ENCODE data around the gene SLC49A3. TPM values are rescaled to one million over a fixed set of nuclear protein-coding genes. Genes with fewer than 3 reads are reported as not detected.

The SLC49A3 gene
- total RNA-seq, 2 experiments from 2014 or later: 0.22 to 0.91 TPM

GRCh38 chr4:650461-650860 lies 38.5 kb downstream of the SLC49A3 start:
- Histone ChIP-seq H3K4me3 (ENCODE audit: low read length) (no peak overlapping the region), H3K4me1 (ENCODE audit: insufficient read depth, low read length) (no peaks in the 10 kb centered on the region), H3K27ac (ENCODE audit: low read depth in 1 of 2, low read length in 2 of 2) (no peak overlapping the region), H3K27me3 (ENCODE audit: control insufficient read depth in 1 of 2, insufficient read depth in 2 of 2, low read length in 2 of 2) (peaks cover 4 to 12% of the 10 kb centered on the region in 2 experiments), H3K36me3 (ENCODE audit: insufficient read depth, low read length) (no peaks in the 10 kb centered on the region), H3K9me3 (ENCODE audit: control insufficient read depth in 1 of 2, insufficient read depth in 1 of 2, low read length in 2 of 2) (peaks cover 0 to 26% of the 10 kb centered on the region in 2 experiments)
- Mint-ChIP-seq H3K27me3 (peaks cover 22% of the 10 kb centered on the region), H3K27ac (no peak overlapping the region), H3K4me1 (ENCODE audit: low read depth) (peaks cover 4% of the 10 kb centered on the region), H3K36me3 (ENCODE audit: low read depth) (no peaks in the 10 kb centered on the region), H3K4me3 (no peak overlapping the region), H3K9me3 (no peaks in the 10 kb centered on the region)
- ChIA-PET CTCF (no interaction called here), POLR2A (no interaction called here)
- intact Hi-C loops (cut with DNase I, micrococcal nuclease): no loop called here
- DNase-seq (no peak), ATAC-seq (ENCODE audit: poor library complexity) (no peak)
- no peak for TF ChIP-seq CTCF (IDR thresholded peaks at IDR 0.05)

- H3K27me3 ChIP-seq (ENCODE audit: control insufficient read depth in 1 of 2, insufficient read depth in 2 of 2, low read length in 2 of 2): peaks cover 4 to 12% of the 10 kb centered on the region in 2 experiments
- no peaks in the 10 kb centered on the region for H3K9me3 Mint-ChIP-seq
- H3K4me3 ChIP-seq (ENCODE audit: low read length): no peak overlapping the region
- no peak for ATAC-seq (ENCODE audit: poor library complexity)
- H3K27ac ChIP-seq (ENCODE audit: low read depth in 1 of 2, low read length in 2 of 2): no peak overlapping the region
- H3K4me3 Mint-ChIP-seq: no peak overlapping the region
- peaks cover 4% of the 10 kb centered on the region for H3K4me1 Mint-ChIP-seq (ENCODE audit: low read depth)
- no peak for TF ChIP-seq CTCF (IDR thresholded peaks at IDR 0.05)
- no peaks in the 10 kb centered on the region for H3K36me3 Mint-ChIP-seq (ENCODE audit: low read depth)
- H3K27me3 Mint-ChIP-seq: peaks cover 25% of the 10 kb centered on the region
- DNase-seq: no peak
- intact Hi-C loops (cut with DNase I, micrococcal nuclease): no loop called here
- H3K9me3 ChIP-seq (ENCODE audit: control insufficient read depth in 1 of 2, insufficient read depth in 1 of 2, low read length in 2 of 2): peaks cover 0 to 26% of the 10 kb centered on the region in 2 experiments
- H3K27ac Mint-ChIP-seq: no peak overlapping the region
- H3K4me1 ChIP-seq (ENCODE audit: insufficient read depth, low read length): no peaks in the 10 kb centered on the region
- ChIA-PET POLR2A (no interaction called here), CTCF (no interaction called here)
- no peaks in the 10 kb centered on the region for H3K36me3 ChIP-seq (ENCODE audit: insufficient read depth, low read length)
These were observed 39.1 kb downstream of the SLC49A3 start for GRCh38 chr4:649751-650310.

- intact Hi-C loops (cut with DNase I, micrococcal nuclease): no loop called here
- Mint-ChIP-seq H3K4me3 (no peak overlapping the region), H3K36me3 (ENCODE audit: low read depth) (no peaks in the 10 kb centered on the region), H3K27me3 (peaks cover 27% of the 10 kb centered on the region), H3K4me1 (ENCODE audit: low read depth) (peaks cover 4% of the 10 kb centered on the region), H3K27ac (no peak overlapping the region), H3K9me3 (no peaks in the 10 kb centered on the region)
- CTCF ChIA-PET: no interaction called here
- no peaks in the 10 kb centered on the region for H3K4me1 ChIP-seq (ENCODE audit: insufficient read depth, low read length)
- DNase-seq (no peak), ATAC-seq (ENCODE audit: poor library complexity) (no peak)
- H3K9me3 ChIP-seq (ENCODE audit: control insufficient read depth in 1 of 2, insufficient read depth in 1 of 2, low read length in 2 of 2): peaks cover 0 to 31% of the 10 kb centered on the region in 2 experiments
- H3K27me3 ChIP-seq (ENCODE audit: control insufficient read depth in 1 of 2, insufficient read depth in 2 of 2, low read length in 2 of 2): peaks cover 4 to 12% of the 10 kb centered on the region in 2 experiments
- POLR2A ChIA-PET: no interaction called here
- no peak for TF ChIP-seq CTCF (IDR thresholded peaks at IDR 0.05)
- no peaks in the 10 kb centered on the region for H3K36me3 ChIP-seq (ENCODE audit: insufficient read depth, low read length)
- H3K27ac ChIP-seq (ENCODE audit: low read depth in 1 of 2, low read length in 2 of 2): no peak overlapping the region
- no peak overlapping the region for H3K4me3 ChIP-seq (ENCODE audit: low read length)
These were observed 39.7 kb downstream of the SLC49A3 start for GRCh38 chr4:649293-649625.
